HepG2 (cell line): Measurements from ENCODE around the gene ADI1. TPM values are rescaled to one million over a fixed set of nuclear protein-coding genes. Genes with fewer than 3 reads are reported as not detected.
A peak's percentile ranks its signal among the peaks of the same experiment; 100 is the strongest.

Experiments used
- CENPX ChIP-seq: sonication (generic); formaldehyde crosslinking; IDR thresholded peaks from 2 replicates; pipeline ENCODE4 v1.9.0; 2021; ENCODE audit warnings: mild to moderate bottlenecking, missing genetic modification reagents, moderate library complexity
- CHD4 ChIP-seq: fragments of 200-600 bp; sonication (generic); IDR thresholded peaks from 2 replicates; pipeline ENCODE4 v1.7.0; 2017; ENCODE audit warnings: mild to moderate bottlenecking, low read length, borderline replicate concordance
- NCOA1 ChIP-seq: sonication (generic); formaldehyde crosslinking; IDR thresholded peaks from 2 replicates; pipeline ENCODE4 v1.9.0; 2021; ENCODE audit warnings: missing genetic modification reagents
- NFATC3 ChIP-seq: sonication (generic); formaldehyde crosslinking; IDR thresholded peaks from 2 replicates; pipeline ENCODE4 v1.5.1; 2020; ENCODE audit warnings: mild to moderate bottlenecking, missing genetic modification reagents
- NR1H2 ChIP-seq: sonication (generic); formaldehyde crosslinking; IDR thresholded peaks from 2 replicates; pipeline ENCODE4 v1.8.1; 2022; ENCODE audit warnings: low read depth, missing genetic modification reagents, borderline replicate concordance
- POGZ ChIP-seq: sonication (generic); formaldehyde crosslinking; IDR thresholded peaks from 2 replicates; pipeline ENCODE4 v1.4.0; 2020; ENCODE audit warnings: mild to moderate bottlenecking, missing genetic modification reagents
- PRDM4 ChIP-seq: sonication (generic); formaldehyde crosslinking; IDR thresholded peaks from 2 replicates; pipeline ENCODE4 v1.9.0; 2021; ENCODE audit warnings: missing genetic modification reagents, borderline replicate concordance
- TBP ChIP-seq: sonication (generic); formaldehyde crosslinking; IDR thresholded peaks from 2 replicates; pipeline ENCODE4 v1.5.0; 2020; ENCODE audit warnings: missing genetic modification reagents
- TFDP1 ChIP-seq: IDR thresholded peaks from 2 replicates; pipeline ENCODE4 v1.6.1; 2016; ENCODE audit warnings: missing compliant biosample characterization, missing genetic modification reagents, borderline replicate concordance
- TIGD3 ChIP-seq: sonication (generic); formaldehyde crosslinking; IDR thresholded peaks from 2 replicates; pipeline ENCODE4 v1.5.1; 2020; ENCODE audit warnings: mild to moderate bottlenecking, missing genetic modification reagents, borderline replicate concordance
- TOPORS ChIP-seq: sonication (generic); formaldehyde crosslinking; IDR thresholded peaks from 2 replicates; pipeline ENCODE4 v1.8.0; 2023; ENCODE audit warnings: mild to moderate bottlenecking, missing genetic modification reagents
- ZMAT3 ChIP-seq: sonication (generic); formaldehyde crosslinking; conservative IDR thresholded peaks from 2 replicates; pipeline ENCODE4 v1.7.0; 2021; ENCODE audit warnings: missing genetic modification reagents
- ZNF329 ChIP-seq: sonication (generic); formaldehyde crosslinking; IDR thresholded peaks from 2 replicates; pipeline ENCODE4 v1.9.0; 2021; ENCODE audit warnings: low read depth, mild to moderate bottlenecking, missing genetic modification reagents
- ZNF331 ChIP-seq: sonication (generic); formaldehyde crosslinking; IDR thresholded peaks from 2 replicates; pipeline ENCODE4 v1.4.0; 2020; ENCODE audit warnings: missing genetic modification reagents
- ZNF333 ChIP-seq: sonication (generic); formaldehyde crosslinking; IDR thresholded peaks from 2 replicates; pipeline ENCODE4 v1.4.0; 2020; ENCODE audit warnings: mild to moderate bottlenecking, missing genetic modification reagents, borderline replicate concordance
- ZNF572 ChIP-seq: sonication (generic); formaldehyde crosslinking; IDR thresholded peaks from 2 replicates; pipeline ENCODE4 v1.5.1; 2020; ENCODE audit warnings: mild to moderate bottlenecking, missing genetic modification reagents
- ZNF589 ChIP-seq: sonication (generic); formaldehyde crosslinking; conservative IDR thresholded peaks from 2 replicates; pipeline ENCODE4 v1.8.0; 2022; ENCODE audit warnings: mild to moderate bottlenecking, moderate library complexity, missing genetic modification reagents
- ZNF678 ChIP-seq: sonication (generic); formaldehyde crosslinking; IDR thresholded peaks from 2 replicates; pipeline ENCODE4 v1.4.0; 2020; ENCODE audit warnings: mild to moderate bottlenecking, missing genetic modification reagents
- polyA plus RNA-seq, 8 experiments: library from polyadenylated mRNA; depleted of rRNA in 3 of 8; stranded (reverse) in 7 of 8; unstranded in 1 of 8; fragments of >200 nt; fragmentation: Illumina TruSeq in 4 of 8; extraction: Trizol in 4 of 8; gene quantifications; 2 replicates each; pipeline versions ENCODE4 v1.2.1 to v1.2.3, GENCODE V29; 2011 to 2016; ENCODE audit warnings: low read depth in 4 of 8, missing spikeins in 1 of 8, mixed read lengths in 1 of 8; ENCODE audit not compliant: insufficient read depth in 1 of 8
- total RNA-seq, 5 experiments: library from RNA; depleted of rRNA; stranded (reverse); fragments of >200 nt; fragmentation: Illumina TruSeq; extraction: Trizol; gene quantifications; 2 replicates each; pipeline ENCODE4 v1.2.3, GENCODE V29; 2016; ENCODE audit warnings: low read depth in 1 of 5
- TF ChIP-seq, protein P1 (sequence below): IDR thresholded peaks from 2 replicates; pipeline ENCODE4 v1.6.1; 2016; ENCODE audit warnings: missing compliant biosample characterization, missing genetic modification reagents, borderline replicate concordance
- TF ChIP-seq, protein P2 (sequence below): sonication (generic); formaldehyde crosslinking; IDR thresholded peaks from 2 replicates; pipeline ENCODE4 v1.4.0; 2020; ENCODE audit warnings: missing genetic modification reagents; ENCODE audit errors: not compliant biosample characterization

Gene ADI1
- total and polyA plus RNA-seq, 2 of the 13 experiments (the other 11 are each of a cell fraction or from before 2014, with no cell fraction given), result 28.7 to 123 TPM

DNA sequence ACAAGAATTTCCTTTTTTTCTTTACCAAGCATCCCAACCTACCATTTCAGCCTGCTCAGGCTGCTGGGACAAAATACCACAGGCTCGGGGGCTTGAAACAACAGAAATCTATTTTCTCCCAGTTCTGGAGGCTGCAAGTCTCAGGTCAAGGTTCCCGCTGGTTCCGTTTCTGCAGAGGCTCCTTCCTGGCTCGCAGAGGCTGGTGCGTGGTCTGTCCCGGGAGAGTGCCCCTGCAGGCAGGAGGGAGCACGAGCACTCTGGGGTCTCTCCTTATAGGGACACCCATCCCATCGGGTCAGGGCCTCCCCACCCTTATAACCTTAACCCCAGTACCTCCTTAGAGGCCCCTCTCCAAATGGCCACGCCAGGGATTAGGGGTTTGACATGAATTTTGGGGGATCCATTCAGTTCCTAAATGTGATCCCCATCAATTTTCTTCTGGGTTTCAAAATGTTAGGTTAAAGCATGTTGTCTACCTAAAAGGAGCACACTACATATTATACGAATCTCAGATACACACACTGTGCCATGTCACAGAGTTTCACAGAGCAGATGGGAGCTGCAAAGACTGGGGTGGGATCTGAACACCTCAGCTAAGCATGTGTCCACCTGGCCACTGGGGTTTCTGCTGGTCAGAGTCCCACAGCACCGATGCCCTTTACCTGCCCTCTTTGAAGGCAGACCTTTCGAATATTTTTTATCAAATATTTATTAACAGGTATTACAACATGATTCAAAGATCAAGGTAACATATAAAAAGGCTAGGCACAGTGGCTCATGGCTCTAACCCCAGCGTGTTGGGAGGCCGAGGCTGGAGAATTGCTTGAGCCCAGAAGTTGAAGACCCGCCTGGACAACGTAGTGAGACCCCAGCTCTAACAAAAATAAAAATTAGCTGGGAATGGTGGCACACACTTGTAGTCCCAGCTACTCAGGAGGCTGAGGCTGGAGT, 17.6 kb upstream of the ADI1 start (continued):
- no peak for TF ChIP-seq TIGD3 (CRISPR knock-in tag)
- TF ChIP-seq ZNF678, result 0 out of 2 replicates have a peak, but pooled peaks have one; percentile 70
- TF ChIP-seq TFDP1, result peak; percentile 58; the same call in 1 of the 2 replicates
- no peak for TF ChIP-seq CENPX (CRISPR knock-in tag)
- TF ChIP-seq NR1H2 (CRISPR knock-in tag), result no peak
- TF ChIP-seq NFATC3 (CRISPR knock-in tag), result no peak
- no peak for TF ChIP-seq TBP (CRISPR knock-in tag)
- TF ChIP-seq, protein P1, sequence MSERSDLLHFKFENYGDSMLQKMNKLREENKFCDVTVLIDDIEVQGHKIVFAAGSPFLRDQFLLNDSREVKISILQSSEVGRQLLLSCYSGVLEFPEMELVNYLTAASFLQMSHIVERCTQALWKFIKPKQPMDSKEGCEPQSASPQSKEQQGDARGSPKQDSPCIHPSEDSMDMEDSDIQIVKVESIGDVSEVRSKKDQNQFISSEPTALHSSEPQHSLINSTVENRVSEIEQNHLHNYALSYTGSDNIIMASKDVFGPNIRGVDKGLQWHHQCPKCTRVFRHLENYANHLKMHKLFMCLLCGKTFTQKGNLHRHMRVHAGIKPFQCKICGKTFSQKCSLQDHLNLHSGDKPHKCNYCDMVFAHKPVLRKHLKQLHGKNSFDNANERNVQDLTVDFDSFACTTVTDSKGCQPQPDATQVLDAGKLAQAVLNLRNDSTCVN, result no peak
- TF ChIP-seq POGZ (CRISPR knock-in tag), result peak; percentile 82
- no peak for TF ChIP-seq ZNF333 (CRISPR knock-in tag)
- TF ChIP-seq CHD4, result peak; percentile 2; the same call in 1 of the 2 replicates
- no peak for TF ChIP-seq TOPORS
- TF ChIP-seq ZNF589 (CRISPR knock-in tag), result no peak
- TF ChIP-seq ZNF329 (CRISPR knock-in tag), result no peak
- no peak for TF ChIP-seq NCOA1 (CRISPR knock-in tag)
- TF ChIP-seq ZMAT3 (CRISPR knock-in tag), result 0 out of 2 replicates have a peak, but pooled peaks have one; percentile 13
- TF ChIP-seq ZNF331, result no peak; the same call in 1 of the 2 replicates
- TF ChIP-seq PRDM4 (CRISPR knock-in tag), result no peak
- TF ChIP-seq ZNF572 (CRISPR knock-in tag), result peak; percentile 48; the same call in 1 of the 2 replicates
- TF ChIP-seq, protein P2, sequence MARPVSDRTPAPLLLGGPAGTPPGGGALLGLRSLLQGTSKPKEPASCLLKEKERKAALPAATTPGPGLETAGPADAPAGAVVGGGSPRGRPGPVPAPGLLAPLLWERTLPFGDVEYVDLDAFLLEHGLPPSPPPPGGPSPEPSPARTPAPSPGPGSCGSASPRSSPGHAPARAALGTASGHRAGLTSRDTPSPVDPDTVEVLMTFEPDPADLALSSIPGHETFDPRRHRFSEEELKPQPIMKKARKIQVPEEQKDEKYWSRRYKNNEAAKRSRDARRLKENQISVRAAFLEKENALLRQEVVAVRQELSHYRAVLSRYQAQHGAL (CRISPR knock-in tag), result no peak
